Endothelial cell of umbilical vein (primary cell): ENCODE results near the gene KCNH1. TPM values are rescaled to one million over a fixed set of nuclear protein-coding genes. Genes with fewer than 3 reads are reported as not detected.

Source experiments
- BruUV-seq: library from RNA; stranded (reverse); fragments of 400-500 nt; replicated peaks from 2 replicates; lab custom pipeline; 2021; lab: Mats Ljungman, UMichigan
- CTCF ChIA-PET: fragments of 300-600, 350-600 bp; sonication (Branson Sonifier 250); formaldehyde crosslinking; loops from one replicate; lab custom pipeline; 2021; ENCODE audit warnings: antibody characterized with exemption, inconsistent platforms; lab: Charles Lee
- POLR2A ChIA-PET: fragments of 300-600, 350-600 bp; sonication (Branson Sonifier 250); formaldehyde crosslinking; loops from one replicate; lab custom pipeline; 2021; ENCODE audit warnings: antibody characterized with exemption, inconsistent platforms; lab: Charles Lee
- DNase-seq: peaks from one replicate; pipeline ENCODE4 v3.0.0-alpha.2; 2011; ENCODE audit warnings: low read depth, low spot score
- FAIRE-seq: peaks from 2 replicates; lab custom pipeline; 2011; peaks lifted over from hg19 to GRCh38; lab: Jason Lieb, UNC
- H2AFZ ChIP-seq: 2 replicates; pipeline ENCODE4 v1.6.0; 2012; ENCODE audit warnings: low read depth, low read length, control low read depth, inconsistent platforms
- H3K27ac ChIP-seq: 2 replicates; pipeline ENCODE4 v1.5.1; 2011; ENCODE audit warnings: low read depth, mild to moderate bottlenecking, control low read depth, low read length, moderate library complexity; ENCODE audit not compliant: insufficient read depth
- H3K27me3 ChIP-seq, 2 experiments: 2 replicates each; pipeline versions ENCODE4 v1.6.0 to v1.6.1; 2011; ENCODE audit warnings: low read length in 2 of 2, mixed read lengths in 1 of 2; ENCODE audit not compliant: control insufficient read depth in 2 of 2, insufficient read depth in 2 of 2
- H3K36me3 ChIP-seq, 2 experiments: 2 replicates in 1 of 2; 3 replicates in 1 of 2; pipeline ENCODE4 v1.5.1; 2011; ENCODE audit warnings: low read length in 2 of 2, mild to moderate bottlenecking in 1 of 2, moderate library complexity in 1 of 2; ENCODE audit not compliant: control insufficient read depth in 2 of 2, insufficient read depth in 2 of 2; ENCODE audit errors: extremely low read depth in 1 of 2
- H3K4me1 ChIP-seq: 3 replicates; pipeline ENCODE4 v1.5.1; 2011; ENCODE audit warnings: mild to moderate bottlenecking, low read length; ENCODE audit not compliant: control insufficient read depth, insufficient read depth; ENCODE audit errors: extremely low read depth
- H3K4me2 ChIP-seq: 2 replicates; pipeline ENCODE4 v1.6.1; 2011; ENCODE audit warnings: low read length, control low read depth, mixed read lengths; ENCODE audit not compliant: insufficient read depth
- H3K4me3 ChIP-seq, 3 experiments: fragments of 200-600 bp in 1 of 3; sonication (generic), shearing (Covaris generic) in 1 of 3; replicated peaks in 1 of 3; 2 replicates each; pipeline ENCODE4 v1.5.1; 2011 to 2016; ENCODE audit warnings: control low read depth in 3 of 3, low read length in 3 of 3, mild to moderate bottlenecking in 2 of 3, inconsistent platforms in 1 of 3, low read depth in 1 of 3, moderate library complexity in 1 of 3; ENCODE audit not compliant: insufficient read depth in 1 of 3
- H3K79me2 ChIP-seq: 2 replicates; pipeline ENCODE4 v1.6.0; 2012; ENCODE audit warnings: low read length, inconsistent platforms; ENCODE audit not compliant: control insufficient read depth, insufficient read depth
- H3K9ac ChIP-seq: replicated peaks from 2 replicates; pipeline ENCODE3; 2011; ENCODE audit warnings: low read length, control low read depth; ENCODE audit not compliant: insufficient read depth; ENCODE audit errors: extremely low read depth
- H3K9me1 ChIP-seq: replicated peaks from 3 replicates; pipeline ENCODE4 v1.6.0; 2011; ENCODE audit warnings: mild to moderate bottlenecking, low read length; ENCODE audit not compliant: control insufficient read depth, insufficient read depth; ENCODE audit errors: extremely low read depth
- H3K9me3 ChIP-seq: replicated peaks from 2 replicates; pipeline ENCODE4 v1.5.1; 2012; ENCODE audit warnings: low read length, inconsistent platforms; ENCODE audit not compliant: control insufficient read depth, insufficient read depth
- H4K20me1 ChIP-seq: replicated peaks from 2 replicates; pipeline ENCODE3; 2011; ENCODE audit warnings: mild to moderate bottlenecking, low read length; ENCODE audit not compliant: control insufficient read depth, insufficient read depth; ENCODE audit errors: extremely low read depth
- EZH2 ChIP-seq: IDR thresholded peaks from 2 replicates; pipeline ENCODE4 v1.6.1; 2012; ENCODE audit warnings: borderline replicate concordance, low read depth, mild to moderate bottlenecking, moderate library complexity, low read length, inconsistent platforms; ENCODE audit not compliant: severe bottlenecking
- FOS ChIP-seq: IDR thresholded peaks from 2 replicates; pipeline ENCODE4 v1.6.1; 2011; ENCODE audit warnings: mild to moderate bottlenecking, low read length, moderate library complexity, borderline replicate concordance; ENCODE audit not compliant: insufficient read depth
- GATA2 ChIP-seq: IDR thresholded peaks from 2 replicates; pipeline ENCODE4 v1.7.0; 2011; ENCODE audit warnings: low read depth, mild to moderate bottlenecking, moderate library complexity, mixed read lengths, low read length; ENCODE audit not compliant: insufficient read length, insufficient read depth
- JUN ChIP-seq: IDR thresholded peaks from 2 replicates; pipeline ENCODE4 v1.6.1; 2011; ENCODE audit warnings: borderline replicate concordance, low read depth; ENCODE audit not compliant: insufficient read length, insufficient read depth
- MYC ChIP-seq: IDR thresholded peaks from one replicate; pipeline ENCODE4 v1.6.1; 2011; ENCODE audit warnings: mild to moderate bottlenecking, low read depth, low read length
- POLR2A ChIP-seq: IDR thresholded peaks from 2 replicates; pipeline ENCODE4 v1.6.1; 2012; ENCODE audit warnings: low read depth, mild to moderate bottlenecking, control low read depth, low read length
- POLR2AphosphoS5 ChIP-seq: IDR thresholded peaks from 2 replicates; pipeline ENCODE4 v1.6.1; 2012; ENCODE audit warnings: low read depth, mild to moderate bottlenecking, control low read depth, low read length, moderate library complexity; ENCODE audit not compliant: insufficient read depth
- dilution Hi-C: fragments of 300-500 bp; cut with MboI; formaldehyde crosslinking; loops from one replicate; pipeline ENCODE4 v1.15.0; 2019; ENCODE audit warnings: low sequenced_read_pairs; ENCODE audit not compliant: extremely low pct_ligation_motif_present
- intact Hi-C: fragments of 100-400 bp; cut with micrococcal nuclease; formaldehyde crosslinking; loops from one replicate; pipeline ENCODE4 v1.10.0; 2022
- polyA plus RNA-seq, 4 experiments: library from polyadenylated mRNA; depleted of rRNA in 3 of 4; stranded (reverse) in 3 of 4; unstranded in 1 of 4; fragments of >200 nt; gene quantifications; 2 replicates each; pipeline versions ENCODE4 v1.2.1 to v1.2.3, GENCODE V29; 2011 to 2012; ENCODE audit warnings: missing spikeins in 1 of 4
- total RNA-seq: library from RNA; stranded (reverse); gene quantifications from 2 replicates; pipeline ENCODE4 v1.2.3, GENCODE V29; 2021
- TF ChIP-seq, protein P1 (sequence below), 2 donors: IDR thresholded peaks; 1 replicate in 1 of 2; 2 replicates in 1 of 2; pipeline ENCODE4 v1.5.1; 2011; ENCODE audit warnings: low read length in 2 of 2, mild to moderate bottlenecking in 2 of 2, moderate library complexity in 2 of 2, control low read depth in 1 of 2, inconsistent platforms in 1 of 2, low read depth in 1 of 2; ENCODE audit not compliant: insufficient read depth in 1 of 2; ENCODE audit errors: extremely low read depth in 1 of 2
- TF ChIP-seq, protein P2 (sequence below): IDR thresholded peaks from 2 replicates; pipeline ENCODE4 v1.6.1; 2011; ENCODE audit not compliant: insufficient read depth, insufficient read length

Gene KCNH1
- total and polyA plus RNA-seq, 2 donors (not counting 3 experiments of a cell fraction or from before 2014, with no cell fraction given): not detected

- Histone ChIP-seq H3K4me3 (no peak overlapping the region), H3K9ac (no peak overlapping the region), H3K4me2 (no peak overlapping the region), H3K9me1 (no peaks in the 10 kb centered on the region), H3K36me3 (no peaks in the 10 kb centered on the region), H3K27me3 (no peaks in the 10 kb centered on the region), H3K27ac (no peak overlapping the region), H3K79me2 (no peaks in the 10 kb centered on the region), H3K9me3 (no peaks in the 10 kb centered on the region), H4K20me1 (no peaks in the 10 kb centered on the region), H3K4me1 (no peaks in the 10 kb centered on the region), H2AFZ (no peak overlapping the region)
- no TSS peak for BruUV-seq
- ChIA-PET POLR2A (no interaction called here), CTCF (no interaction called here)
- TF ChIP-seq POLR2AphosphoS5 (no peak), EZH2 (no peak), POLR2A (no peak), MYC (no peak), FOS (no peak)
- FAIRE-seq (no peak), DNase-seq (no peak)
- dilution Hi-C loops (no loop called here), intact Hi-C loops (no loop called here)
These were observed 96.9 kb downstream of the KCNH1 start for GRCh38 chr1:211037095-211037494.

DNA sequence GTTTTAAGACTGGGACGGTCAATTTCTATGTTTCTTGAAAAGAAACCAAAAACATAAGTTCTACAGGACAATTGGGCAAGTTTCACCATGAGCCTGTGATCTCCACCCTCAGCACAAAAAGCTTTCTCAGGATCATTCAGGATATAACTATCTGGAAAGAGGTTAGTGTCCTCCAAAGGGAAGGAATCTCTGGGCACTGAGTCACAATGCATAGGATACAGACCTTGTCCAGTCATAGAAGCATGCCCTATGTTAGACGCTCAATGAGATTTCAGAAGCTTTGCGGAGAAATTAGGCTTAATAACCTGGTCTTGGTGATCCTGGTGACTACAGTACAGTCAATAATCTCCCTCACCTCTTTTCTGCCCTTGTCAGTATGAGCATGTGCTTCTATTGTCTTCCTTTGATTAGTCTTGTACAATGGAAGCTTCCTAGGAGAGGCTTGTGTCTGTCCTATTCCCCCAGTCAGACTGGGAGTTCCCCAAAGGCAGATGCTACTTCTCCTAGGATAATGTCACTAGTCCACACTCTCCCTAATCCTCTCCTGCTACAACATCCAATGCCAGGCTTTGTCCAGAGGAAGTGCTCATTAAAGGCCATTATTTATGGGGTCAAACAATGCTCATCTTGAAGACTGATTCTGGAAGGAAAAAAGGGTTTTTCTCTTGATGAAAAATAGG, 97.4 kb downstream of the KCNH1 start:
- FAIRE-seq (no peak), DNase-seq (no peak)
- Histone ChIP-seq H3K4me3 (no peak overlapping the region), H3K9me1 (no peaks in the 10 kb centered on the region), H3K27ac (no peak overlapping the region), H2AFZ (no peak overlapping the region), H3K27me3 (no peaks in the 10 kb centered on the region), H3K4me2 (no peak overlapping the region), H3K9ac (no peak overlapping the region), H3K79me2 (no peaks in the 10 kb centered on the region), H3K4me1 (no peaks in the 10 kb centered on the region), H3K9me3 (no peaks in the 10 kb centered on the region), H4K20me1 (no peaks in the 10 kb centered on the region), H3K36me3 (no peaks in the 10 kb centered on the region)
- intact Hi-C loops (no loop called here), dilution Hi-C loops (no loop called here)
- ChIA-PET CTCF (no interaction called here), POLR2A (no interaction called here)
- no TSS peak for BruUV-seq
- TF ChIP-seq JUN: no peak
- no peak for TF ChIP-seq MYC
- TF ChIP-seq, protein P1, sequence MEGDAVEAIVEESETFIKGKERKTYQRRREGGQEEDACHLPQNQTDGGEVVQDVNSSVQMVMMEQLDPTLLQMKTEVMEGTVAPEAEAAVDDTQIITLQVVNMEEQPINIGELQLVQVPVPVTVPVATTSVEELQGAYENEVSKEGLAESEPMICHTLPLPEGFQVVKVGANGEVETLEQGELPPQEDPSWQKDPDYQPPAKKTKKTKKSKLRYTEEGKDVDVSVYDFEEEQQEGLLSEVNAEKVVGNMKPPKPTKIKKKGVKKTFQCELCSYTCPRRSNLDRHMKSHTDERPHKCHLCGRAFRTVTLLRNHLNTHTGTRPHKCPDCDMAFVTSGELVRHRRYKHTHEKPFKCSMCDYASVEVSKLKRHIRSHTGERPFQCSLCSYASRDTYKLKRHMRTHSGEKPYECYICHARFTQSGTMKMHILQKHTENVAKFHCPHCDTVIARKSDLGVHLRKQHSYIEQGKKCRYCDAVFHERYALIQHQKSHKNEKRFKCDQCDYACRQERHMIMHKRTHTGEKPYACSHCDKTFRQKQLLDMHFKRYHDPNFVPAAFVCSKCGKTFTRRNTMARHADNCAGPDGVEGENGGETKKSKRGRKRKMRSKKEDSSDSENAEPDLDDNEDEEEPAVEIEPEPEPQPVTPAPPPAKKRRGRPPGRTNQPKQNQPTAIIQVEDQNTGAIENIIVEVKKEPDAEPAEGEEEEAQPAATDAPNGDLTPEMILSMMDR (IDR thresholded peaks at IDR 0.05; ENCODE audit: extremely low read depth in 1 of 2, insufficient read depth in 1 of 2, low read depth in 1 of 2, low read length in 2 of 2): no peak
- TF ChIP-seq GATA2: no peak
- no peak for TF ChIP-seq POLR2A
- no peak for TF ChIP-seq FOS
- TF ChIP-seq EZH2: no peak
- no peak for TF ChIP-seq POLR2AphosphoS5
- TF ChIP-seq, protein P2, sequence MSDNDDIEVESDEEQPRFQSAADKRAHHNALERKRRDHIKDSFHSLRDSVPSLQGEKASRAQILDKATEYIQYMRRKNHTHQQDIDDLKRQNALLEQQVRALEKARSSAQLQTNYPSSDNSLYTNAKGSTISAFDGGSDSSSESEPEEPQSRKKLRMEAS: no peak
